ENCODE data around the gene PLIN4.

PLIN4 gene

GRCh38 chr19:4487572-4487971 is 30.7 kb downstream of the PLIN4 start:
- no peaks in the 10 kb centered on the region for H3K9me3 ChIP-seq (ENCODE audit: control insufficient read depth, insufficient read depth, low read length)
- H4K20me1 ChIP-seq (ENCODE audit: control insufficient read depth, insufficient read depth, low read depth, low read length) = no peaks in the 10 kb centered on the region
- H3K4me1 ChIP-seq (ENCODE audit: control insufficient read depth, low read length) = no peaks in the 10 kb centered on the region
- H3K27ac ChIP-seq (ENCODE audit: low read depth, low read length) = no peak overlapping the region
- H3K27me3 ChIP-seq (ENCODE audit: control insufficient read depth, low read length) = no peaks in the 10 kb centered on the region
- H3F3A ChIP-seq (ENCODE audit: control insufficient read depth, insufficient read depth) = no peaks in the 10 kb centered on the region
- no peak overlapping the region for H3K4me3 ChIP-seq (ENCODE audit: low read length)
- H3K9me2 ChIP-seq (replicated peaks; ENCODE audit: control insufficient read depth, low read length) = no peaks in the 10 kb centered on the region
- TF ChIP-seq CTCF (IDR thresholded peaks at IDR 0.05; ENCODE audit: low read depth, low read length, poor library complexity, severe bottlenecking) (no peak), EZH2phosphoT487 (IDR thresholded peaks at IDR 0.05; ENCODE audit: borderline replicate concordance, low read length) (no peak)
- H3K79me2 ChIP-seq (ENCODE audit: control insufficient read depth, low read length) = no peaks in the 10 kb centered on the region
- H3K36me3 ChIP-seq (ENCODE audit: control insufficient read depth, low read length) = peaks cover 22% of the 10 kb centered on the region
- H3K4me2 ChIP-seq (ENCODE audit: low read length) = no peak overlapping the region

- H3K9me3 ChIP-seq (ENCODE audit: control insufficient read depth, insufficient read depth, low read length) = no peaks in the 10 kb centered on the region
- H4K20me1 ChIP-seq (ENCODE audit: control insufficient read depth, insufficient read depth, low read depth, low read length) = no peaks in the 10 kb centered on the region
- H3K27ac ChIP-seq (ENCODE audit: low read depth, low read length) = no peak overlapping the region
- H3K79me2 ChIP-seq (ENCODE audit: control insufficient read depth, low read length) = no peaks in the 10 kb centered on the region
- no peaks in the 10 kb centered on the region for H3K4me1 ChIP-seq (ENCODE audit: control insufficient read depth, low read length)
- H3K4me3 ChIP-seq (ENCODE audit: low read length) = no peak overlapping the region
- TF ChIP-seq EZH2phosphoT487 (IDR thresholded peaks at IDR 0.05; ENCODE audit: borderline replicate concordance, low read length) (no peak), CTCF (IDR thresholded peaks at IDR 0.05; ENCODE audit: low read depth, low read length, poor library complexity, severe bottlenecking) (no peak)
- no peaks in the 10 kb centered on the region for H3K9me2 ChIP-seq (replicated peaks; ENCODE audit: control insufficient read depth, low read length)
- H3K27me3 ChIP-seq (ENCODE audit: control insufficient read depth, low read length) = no peaks in the 10 kb centered on the region
- peaks cover 3% of the 10 kb centered on the region; the same call in 1 of the 2 replicates for H3K36me3 ChIP-seq (ENCODE audit: control insufficient read depth, low read length)
- H3K4me2 ChIP-seq (ENCODE audit: low read length) = no peak overlapping the region
- no peaks in the 10 kb centered on the region for H3F3A ChIP-seq (ENCODE audit: control insufficient read depth, insufficient read depth)
Measured at GRCh38 chr19:4483385-4483784, 34.9 kb downstream of the PLIN4 start.

- Histone ChIP-seq H3F3A (ENCODE audit: control insufficient read depth, insufficient read depth) (no peaks in the 10 kb centered on the region), H4K20me1 (ENCODE audit: control insufficient read depth, insufficient read depth, low read depth, low read length) (no peaks in the 10 kb centered on the region), H3K4me3 (ENCODE audit: low read length) (no peak overlapping the region), H3K27ac (ENCODE audit: low read depth, low read length) (no peak overlapping the region), H3K9me2 (replicated peaks; ENCODE audit: control insufficient read depth, low read length) (no peaks in the 10 kb centered on the region), H3K27me3 (ENCODE audit: control insufficient read depth, low read length) (no peaks in the 10 kb centered on the region), H3K36me3 (ENCODE audit: control insufficient read depth, low read length) (peaks cover 3% of the 10 kb centered on the region; the same call in 1 of the 2 replicates), H3K9me3 (ENCODE audit: control insufficient read depth, insufficient read depth, low read length) (no peaks in the 10 kb centered on the region), H3K4me2 (ENCODE audit: low read length) (no peak overlapping the region), H3K79me2 (ENCODE audit: control insufficient read depth, low read length) (no peaks in the 10 kb centered on the region), H3K4me1 (ENCODE audit: control insufficient read depth, low read length) (no peaks in the 10 kb centered on the region)
- no peak for TF ChIP-seq CTCF (IDR thresholded peaks at IDR 0.05; ENCODE audit: low read depth, low read length, poor library complexity, severe bottlenecking)
- TF ChIP-seq EZH2phosphoT487 (IDR thresholded peaks at IDR 0.05; ENCODE audit: borderline replicate concordance, low read length) = no peak
Measured at GRCh38 chr19:4482721-4483364, 35.4 kb downstream of the PLIN4 start.
